Measurements from ENCODE around the gene LYPD3. TPM values are rescaled to one million over a fixed set of nuclear protein-coding genes. Genes with fewer than 3 reads are reported as not detected.
"Not testable (repeated sequence)": the region's sequence is repeated elsewhere in the genome, so short reads cannot be mapped to it uniquely, and the experiment has no call there.

LYPD3 gene
- total RNA-seq, 1 experiment from 2014 or later, result 1.8 TPM

- no peak overlapping the region for H3K4me2 ChIP-seq (ENCODE audit: insufficient read depth, insufficient read length, low read length)
- H2BK120ac ChIP-seq (ENCODE audit: low read depth, low read length, poor library complexity, severe bottlenecking), result no peak overlapping the region
- no peak overlapping the region for H4K8ac ChIP-seq (replicated peaks; ENCODE audit: insufficient read length, low read depth, low read length)
- no peak overlapping the region for H2BK5ac ChIP-seq (ENCODE audit: insufficient read length, low read length)
- no peak overlapping the region for H3K18ac ChIP-seq (ENCODE audit: insufficient read length, low read depth, low read length)
- peaks cover 0 to 10% of the 10 kb centered on the region in 2 experiments; a peak in 3 of 5 replicates for H3K9me3 Mint-ChIP-seq
- no peak overlapping the region for H3K4me3 Mint-ChIP-seq
- TF ChIP-seq CTCF (conservative IDR thresholded peaks at IDR 0.05), result no peak
- no peak overlapping the region for H3K27ac Mint-ChIP-seq
- H3K27ac ChIP-seq (ENCODE audit: insufficient read length, low read depth, low read length), result no peak overlapping the region
- H3K27me3 Mint-ChIP-seq (ENCODE audit: low read depth), result peaks cover 23% of the 10 kb centered on the region
- H3K27me3 ChIP-seq (ENCODE audit: insufficient read depth, low read length), result no peaks in the 10 kb centered on the region
- no peaks in the 10 kb centered on the region for H3K79me2 ChIP-seq (ENCODE audit: insufficient read depth, low read length)
- no peaks in the 10 kb centered on the region for H3K23me2 ChIP-seq (ENCODE audit: insufficient read length, low read depth, low read length, poor library complexity, severe bottlenecking)
- H3K9me3 ChIP-seq (ENCODE audit: control insufficient read depth, low read depth, low read length), result no peaks in the 10 kb centered on the region
- no peaks in the 10 kb centered on the region for H4K20me1 ChIP-seq (ENCODE audit: control insufficient read depth, insufficient read depth, insufficient read length)
- H3K36me3 Mint-ChIP-seq (ENCODE audit: insufficient read depth in 1 of 3, low read depth in 3 of 3), result no peaks in the 10 kb centered on the region
- no peak overlapping the region for H2BK12ac ChIP-seq (ENCODE audit: insufficient read length, low read depth, low read length)
- no peak overlapping the region for H2AK5ac ChIP-seq (ENCODE audit: insufficient read length, low read length)
- no peak overlapping the region for H2BK20ac ChIP-seq (ENCODE audit: low read depth, low read length, poor library complexity, severe bottlenecking)
- no peak overlapping the region for H3K56ac ChIP-seq (ENCODE audit: insufficient read length, low read depth, low read length)
- no peak overlapping the region for H2AFZ ChIP-seq (ENCODE audit: low read length)
- WGBS (ENCODE audit: extremely low coverage, insufficient read length, low lambda C conversion rate), result no CpG with 5 or more reads among the region's 15 CpGs
- H3K4me1 ChIP-seq (ENCODE audit: insufficient read depth, low read length), result no peaks in the 10 kb centered on the region
- no peak overlapping the region for H4K91ac ChIP-seq (ENCODE audit: insufficient read length, low read depth, low read length)
- H4K5ac ChIP-seq (ENCODE audit: insufficient read length, low read depth, low read length), result no peak overlapping the region
- no peak overlapping the region for H3K4ac ChIP-seq (ENCODE audit: low read depth, low read length)
- no peak overlapping the region for H3K14ac ChIP-seq (ENCODE audit: insufficient read depth, low read length)
- no peaks in the 10 kb centered on the region for H3K79me1 ChIP-seq (ENCODE audit: insufficient read depth, low read depth, low read length, poor library complexity, severe bottlenecking)
- H3T11ph ChIP-seq (ENCODE audit: low read length), result no peak overlapping the region
- no peak for DNase-seq
- H3K9ac ChIP-seq (ENCODE audit: extremely low read depth, insufficient read length, low read length), result no peak overlapping the region
- peaks cover 7 to 9% of the 10 kb centered on the region in 2 experiments for H3K4me1 Mint-ChIP-seq
- no peak overlapping the region for H3K23ac ChIP-seq (ENCODE audit: insufficient read length, low read depth, low read length)
- H2BK15ac ChIP-seq (ENCODE audit: low read depth, low read length), result no peak overlapping the region
These were observed 20.7 kb downstream of the LYPD3 start for GRCh38 chr19:43444531-43445287.

GRCh38 chr19:43444091-43444490, 21.3 kb downstream of the LYPD3 start:
- H2AFZ ChIP-seq (ENCODE audit: low read length); H4K5ac ChIP-seq (ENCODE audit: insufficient read length, low read depth, low read length); H3K79me2 ChIP-seq (ENCODE audit: insufficient read depth, low read length); DNase-seq; H4K20me1 ChIP-seq (ENCODE audit: control insufficient read depth, insufficient read depth, insufficient read length); H2BK15ac ChIP-seq (ENCODE audit: low read depth, low read length); H3K4ac ChIP-seq (ENCODE audit: low read depth, low read length); H3K9ac ChIP-seq (ENCODE audit: extremely low read depth, insufficient read length, low read length); H3K27ac Mint-ChIP-seq; H3K27me3 ChIP-seq (ENCODE audit: insufficient read depth, low read length); H3K79me1 ChIP-seq (ENCODE audit: insufficient read depth, low read depth, low read length, poor library complexity, severe bottlenecking); H3K18ac ChIP-seq (ENCODE audit: insufficient read length, low read depth, low read length); H3K4me2 ChIP-seq (ENCODE audit: insufficient read depth, insufficient read length, low read length); H3K23me2 ChIP-seq (ENCODE audit: insufficient read length, low read depth, low read length, poor library complexity, severe bottlenecking); H2BK20ac ChIP-seq (ENCODE audit: low read depth, low read length, poor library complexity, severe bottlenecking); H2BK5ac ChIP-seq (ENCODE audit: insufficient read length, low read length); H4K91ac ChIP-seq (ENCODE audit: insufficient read length, low read depth, low read length); H3T11ph ChIP-seq (ENCODE audit: low read length); H3K14ac ChIP-seq (ENCODE audit: insufficient read depth, low read length); H3K4me1 Mint-ChIP-seq; H2BK12ac ChIP-seq (ENCODE audit: insufficient read length, low read depth, low read length); H3K4me1 ChIP-seq (ENCODE audit: insufficient read depth, low read length); H3K23ac ChIP-seq (ENCODE audit: insufficient read length, low read depth, low read length); H3K36me3 Mint-ChIP-seq (ENCODE audit: insufficient read depth in 1 of 3, low read depth in 3 of 3); H4K8ac ChIP-seq (replicated peaks; ENCODE audit: insufficient read length, low read depth, low read length); H2AK5ac ChIP-seq (ENCODE audit: insufficient read length, low read length); H3K27ac ChIP-seq (ENCODE audit: insufficient read length, low read depth, low read length); H3K56ac ChIP-seq (ENCODE audit: insufficient read length, low read depth, low read length); H3K9me3 ChIP-seq (ENCODE audit: control insufficient read depth, low read depth, low read length); H3K4me3 Mint-ChIP-seq; H2BK120ac ChIP-seq (ENCODE audit: low read depth, low read length, poor library complexity, severe bottlenecking): not testable (repeated sequence)
- Mint-ChIP-seq H3K27me3 (ENCODE audit: low read depth) (peaks cover 24% of the 10 kb centered on the region), H3K9me3 (peaks cover 0 to 12% of the 10 kb centered on the region in 2 experiments; a peak in 3 of 5 replicates)
- no CpG with 5 or more reads among the region's 9 CpGs for WGBS (ENCODE audit: extremely low coverage, insufficient read length, low lambda C conversion rate)

Measured in H9 (cell line).